HepG2 (cell line): ENCODE measurements around the gene ANKRD62. TPM values are rescaled to one million over a fixed set of nuclear protein-coding genes. Genes with fewer than 3 reads are reported as not detected.
"Not testable (repeated sequence)": the region's sequence is repeated elsewhere in the genome, so short reads cannot be mapped to it uniquely, and the experiment has no call there.

Experiments
- ATAC-seq: fragments of 200-7000 bp; cut with Tn5 transposase; 3 replicates; pipeline ENCODE4 v1.9.1; 2020; ENCODE audit warnings: mild to moderate bottlenecking, moderate library complexity
- BruUV-seq: library from RNA; stranded (reverse); fragments of 400-500 nt; replicated peaks from 2 replicates; lab custom pipeline; 2021; lab: Mats Ljungman, UMichigan
- CTCF ChIA-PET: fragments of 300-600 bp; formaldehyde crosslinking; extraction: SDS; loops from one replicate; lab custom pipeline; 2021; ENCODE audit warnings: low total read pairs, inconsistent platforms, low intra/inter-chr PET ratio; lab: Yijun Ruan, JAX
- POLR2A ChIA-PET: fragments of 350-600 bp; sonication (Branson Sonifier 250); formaldehyde crosslinking; loops from one replicate; lab custom pipeline; 2020; ENCODE audit warnings: antibody characterized with exemption, inconsistent platforms; lab: Yijun Ruan, JAX
- DNase-seq: peaks from one replicate; pipeline ENCODE4 v3.0.0-alpha.2; 2015; ENCODE audit warnings: low spot score
- FAIRE-seq: peaks from 3 replicates; lab custom pipeline; 2011; peaks lifted over from hg19 to GRCh38; lab: Jason Lieb, UNC
- H2AFZ ChIP-seq: one replicate; pipeline ENCODE4 v1.6.1; 2011; ENCODE audit warnings: low read length, inconsistent platforms
- H3K27ac ChIP-seq: fragments of 300-600 bp; 3 replicates; pipeline ENCODE4 v1.8.0; 2011; ENCODE audit warnings: mixed run types, mild to moderate bottlenecking, mixed read lengths, low read length, inconsistent platforms; ENCODE audit not compliant: insufficient read depth; ENCODE audit errors: extremely low read length
- H3K27me3 ChIP-seq, 2 experiments: fragments of 200-600 bp in 1 of 2; 2 replicates in 1 of 2; 3 replicates in 1 of 2; pipeline versions ENCODE4 v1.6.0 to v1.8.0; 2011; ENCODE audit warnings: low read length in 2 of 2, mild to moderate bottlenecking in 2 of 2, moderate library complexity in 2 of 2, inconsistent platforms in 1 of 2; ENCODE audit not compliant: insufficient read depth in 2 of 2, control insufficient read depth in 1 of 2
- H3K36me3 ChIP-seq, 2 experiments: fragments of 200-600 bp in 1 of 2; replicated peaks in 1 of 2; 2 replicates in 1 of 2; 3 replicates in 1 of 2; pipeline versions ENCODE4 v1.5.1 to v1.8.0; 2011; ENCODE audit warnings: low read length in 2 of 2, inconsistent platforms in 1 of 2; ENCODE audit not compliant: insufficient read depth in 2 of 2, control insufficient read depth in 1 of 2
- H3K4me1 ChIP-seq: 2 replicates; pipeline ENCODE4 v1.5.1; 2012; ENCODE audit warnings: low read length, inconsistent platforms; ENCODE audit not compliant: insufficient read depth
- H3K4me2 ChIP-seq: 2 replicates; pipeline ENCODE4 v1.6.0; 2011; ENCODE audit warnings: low read depth, low read length, inconsistent platforms
- H3K4me3 ChIP-seq, 3 experiments: fragments of 200-600 bp in 1 of 3; sonication (generic), shearing (Covaris generic) in 1 of 3; replicated peaks in 1 of 3; 2 replicates each; pipeline ENCODE4 v1.5.1; 2011 to 2016; ENCODE audit warnings: low read length in 3 of 3, inconsistent platforms in 2 of 3, low read depth in 2 of 3, mild to moderate bottlenecking in 2 of 3, control low read depth in 1 of 3, mixed read lengths in 1 of 3; ENCODE audit not compliant: insufficient read depth in 1 of 3
- H3K79me2 ChIP-seq: one replicate; pipeline ENCODE4 v1.6.1; 2011; ENCODE audit warnings: low read length, inconsistent platforms; ENCODE audit not compliant: insufficient read depth
- H3K9ac ChIP-seq: 2 replicates; pipeline ENCODE4 v1.6.0; 2011; ENCODE audit warnings: mild to moderate bottlenecking, low read depth, low read length, inconsistent platforms; ENCODE audit not compliant: insufficient read depth
- H3K9me3 ChIP-seq: 2 replicates; pipeline ENCODE4 v1.5.1; 2012; ENCODE audit warnings: mild to moderate bottlenecking, low read length
- H4K20me1 ChIP-seq: 2 replicates; pipeline ENCODE4 v1.6.0; 2011; ENCODE audit warnings: inconsistent platforms, mild to moderate bottlenecking, low read length, moderate library complexity; ENCODE audit not compliant: insufficient read depth
- WGBS: methylation state at CpG from one replicate; pipeline ENCODE4 v1.1.6; 2017; ENCODE audit warnings: low lambda C conversion rate; 5-methylcytosine and 5-hydroxymethylcytosine counted together
- in situ Hi-C: cut with HindIII; loops from 2 replicates; pipeline ENCODE4 v1.10.0; 2017; ENCODE audit warnings: low pct_unique_long_range_greater_than_20kb; ENCODE audit not compliant: extremely low pct_ligation_motif_present
- intact Hi-C: fragments of 100-400 bp; cut with micrococcal nuclease; formaldehyde crosslinking; loops from one replicate; pipeline ENCODE4 v1.10.0; 2022; ENCODE audit not compliant: unreplicated experiment
- polyA plus RNA-seq, 8 experiments: library from polyadenylated mRNA; depleted of rRNA in 3 of 8; stranded (reverse) in 7 of 8; unstranded in 1 of 8; fragments of >200 nt; fragmentation: Illumina TruSeq in 4 of 8; extraction: Trizol in 4 of 8; gene quantifications; 2 replicates each; pipeline versions ENCODE4 v1.2.1 to v1.2.3, GENCODE V29; 2011 to 2016; ENCODE audit warnings: low read depth in 4 of 8, missing spikeins in 1 of 8, mixed read lengths in 1 of 8; ENCODE audit not compliant: insufficient read depth in 1 of 8
- total RNA-seq, 5 experiments: library from RNA; depleted of rRNA; stranded (reverse); fragments of >200 nt; fragmentation: Illumina TruSeq; extraction: Trizol; gene quantifications; 2 replicates each; pipeline ENCODE4 v1.2.3, GENCODE V29; 2016; ENCODE audit warnings: low read depth in 1 of 5

ANKRD62 gene
- total and polyA plus RNA-seq, 2 of the 13 experiments (the other 11 are each of a cell fraction or from before 2014, with no cell fraction given): not detected

DNA sequence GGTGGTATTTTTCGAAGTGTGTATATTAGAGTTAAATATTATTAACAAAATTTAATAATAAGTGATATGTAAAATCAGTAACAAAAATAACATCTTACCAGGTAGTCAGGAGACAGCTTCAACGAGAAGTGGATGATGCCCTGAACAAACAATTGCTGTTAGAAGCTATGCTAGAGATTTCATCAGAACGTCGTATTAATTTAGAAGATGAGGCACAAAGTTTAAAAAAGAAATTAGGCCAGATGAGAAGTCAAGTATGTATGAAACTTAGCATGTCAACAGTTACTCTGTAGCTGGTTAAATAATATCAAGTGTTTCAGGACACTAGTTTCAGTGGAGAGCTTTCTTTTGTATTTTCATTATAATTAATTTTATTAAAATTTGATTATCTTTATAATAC lies 34.0 kb downstream of the ANKRD62 start:
- in situ Hi-C loops, H2AFZ ChIP-seq, DNase-seq, H3K27ac ChIP-seq, H3K79me2 ChIP-seq, FAIRE-seq, ATAC-seq, POLR2A ChIA-PET, H3K4me1 ChIP-seq, H3K9me3 ChIP-seq, H3K9ac ChIP-seq, H4K20me1 ChIP-seq, intact Hi-C loops, H3K27me3 ChIP-seq, H3K4me2 ChIP-seq, CTCF ChIA-PET, H3K36me3 ChIP-seq, BruUV-seq, H3K4me3 ChIP-seq: not testable (repeated sequence)
- 2% methylated on average over 4 of the region's 4 CpGs for WGBS

DNA sequence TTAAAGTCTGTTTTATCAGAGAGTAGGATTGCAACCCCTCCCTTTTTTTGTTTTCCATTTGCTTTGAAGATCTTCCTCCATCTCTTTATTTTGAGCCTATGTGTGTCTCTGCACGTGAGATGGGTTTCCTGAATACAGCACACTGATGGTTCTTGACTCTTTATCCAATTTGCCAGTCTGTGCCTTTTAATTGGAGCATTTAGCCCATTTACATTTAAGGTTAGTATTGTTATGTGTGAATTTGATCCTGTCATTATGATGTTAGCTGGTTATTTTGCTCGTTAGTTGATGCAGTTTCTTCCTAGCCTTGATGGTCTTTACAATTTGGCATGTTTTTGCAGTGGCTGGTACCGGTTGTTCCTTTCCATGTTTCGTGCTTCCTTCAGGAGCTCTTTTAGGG lies 45.2 kb downstream of the ANKRD62 start:
- FAIRE-seq, BruUV-seq, DNase-seq, in situ Hi-C loops, intact Hi-C loops, H3K36me3 ChIP-seq, H3K27me3 ChIP-seq, POLR2A ChIA-PET, ATAC-seq, H3K9ac ChIP-seq, H3K4me3 ChIP-seq, H3K79me2 ChIP-seq, H3K9me3 ChIP-seq, CTCF ChIA-PET, H3K27ac ChIP-seq, H3K4me2 ChIP-seq, H4K20me1 ChIP-seq, H3K4me1 ChIP-seq, H2AFZ ChIP-seq: not testable (repeated sequence)
- WGBS: 34% methylated on average over 3 of the region's 4 CpGs

GRCh38 chr18:12140866-12141265 lies 47.2 kb downstream of the ANKRD62 start:
- H3K4me3 ChIP-seq, H3K27ac ChIP-seq, intact Hi-C loops, CTCF ChIA-PET, H4K20me1 ChIP-seq, H3K79me2 ChIP-seq, H3K4me2 ChIP-seq, H3K27me3 ChIP-seq, ATAC-seq, FAIRE-seq, in situ Hi-C loops, H2AFZ ChIP-seq, BruUV-seq, POLR2A ChIA-PET, H3K9me3 ChIP-seq, DNase-seq, H3K9ac ChIP-seq, H3K4me1 ChIP-seq, H3K36me3 ChIP-seq: not testable (repeated sequence)
- 40% methylated on average over 3 of the region's 12 CpGs for WGBS

DNA sequence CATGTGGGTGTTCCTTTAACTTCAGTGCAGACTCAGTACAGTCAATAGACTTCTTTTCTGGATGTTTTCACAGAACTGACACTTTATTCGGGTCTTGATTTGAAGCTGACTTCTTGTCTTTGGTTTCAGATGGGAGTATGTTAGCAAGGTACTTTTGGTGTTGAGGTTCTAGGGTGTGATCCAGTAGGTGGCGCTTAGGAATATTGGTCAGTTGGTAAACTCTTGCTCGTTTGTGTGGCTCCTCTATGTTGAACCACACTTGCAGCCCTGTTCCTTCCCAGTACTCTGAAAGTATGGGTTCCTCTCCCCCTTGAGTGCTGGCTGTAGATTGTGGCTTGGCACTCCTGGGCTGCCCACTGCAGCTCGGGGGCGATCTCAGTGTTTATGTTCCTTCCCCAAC lies 48.1 kb downstream of the ANKRD62 start:
- CTCF ChIA-PET: not testable (repeated sequence)

More for the DNA sequence above, 48.1 kb downstream of the ANKRD62 start:
- H3K36me3 ChIP-seq, BruUV-seq, H4K20me1 ChIP-seq, in situ Hi-C loops, H3K27ac ChIP-seq, H3K4me1 ChIP-seq, H3K9ac ChIP-seq, H3K9me3 ChIP-seq, POLR2A ChIA-PET, intact Hi-C loops, H3K4me2 ChIP-seq, H2AFZ ChIP-seq, H3K79me2 ChIP-seq, DNase-seq, H3K27me3 ChIP-seq, H3K4me3 ChIP-seq: not testable (repeated sequence)
- peak; percentile 99 for FAIRE-seq
- WGBS: no CpG with 5 or more reads among the region's 5 CpGs
- peak; percentile 66 for ATAC-seq
